Sigmoid colon (tissue), 4 donors: Measurements from ENCODE around the gene ANK2.

Experiments used
- CTCF ChIP-seq, 4 experiments: fragments of 450-650 bp in 3 of 4; fragments of 200-600 bp in 1 of 4; IDR thresholded peaks; one replicate each; pipeline ENCODE4 v1.5.1; 2016 to 2019; ENCODE audit warnings: antibody characterized with exemption in 4 of 4, mild to moderate bottlenecking in 3 of 4, moderate library complexity in 2 of 4
- POLR2A ChIP-seq, 2 donors: fragments of 450-650 bp; IDR thresholded peaks; one replicate each; pipeline ENCODE4 v1.6.1; 2016; ENCODE audit warnings: antibody characterized with exemption in 2 of 2, mild to moderate bottlenecking in 2 of 2, moderate library complexity in 2 of 2
- POLR2AphosphoS5 ChIP-seq, 4 donors: sonication (generic); formaldehyde crosslinking; IDR thresholded peaks; one replicate each; pipeline ENCODE4 v1.6.1; 2017; ENCODE audit warnings: antibody characterized with exemption in 4 of 4

GRCh38 chr4:113112338-113112978, 63.0 kb downstream of the ANK2 start:
- TF ChIP-seq CTCF (IDR thresholded peaks at IDR 0.05) (no peak), POLR2AphosphoS5 (IDR thresholded peaks at IDR 0.05) (no peak), POLR2A (IDR thresholded peaks at IDR 0.05) (no peak)
